Nephron (organoid): ENCODE results near the gene OTOL1.

Source experiments
- H3K27ac Mint-ChIP-seq, 3 experiments: 2 replicates each; pipeline ENCODE4 v1.8.0; 2020; ENCODE audit warnings: mixed read lengths in 3 of 3, mild to moderate bottlenecking in 2 of 3, moderate library complexity in 1 of 3
- H3K27me3 Mint-ChIP-seq: 2 replicates; pipeline ENCODE4 v1.8.0; 2021; ENCODE audit warnings: low read depth, mild to moderate bottlenecking, moderate library complexity, mixed read lengths
- H3K36me3 Mint-ChIP-seq: 2 replicates; pipeline ENCODE4 v1.8.0; 2020; ENCODE audit warnings: low read depth, mixed read lengths
- H3K4me1 Mint-ChIP-seq: 2 replicates; pipeline ENCODE4 v1.8.0; 2020; ENCODE audit warnings: mixed read lengths
- H3K4me3 Mint-ChIP-seq, 3 experiments: 2 replicates each; pipeline ENCODE4 v1.8.0; 2020; ENCODE audit warnings: mild to moderate bottlenecking in 3 of 3, mixed read lengths in 3 of 3, moderate library complexity in 2 of 3
- H3K9me3 Mint-ChIP-seq: 2 replicates; pipeline ENCODE4 v1.8.0; 2020; ENCODE audit warnings: mixed read lengths
- TF ChIP-seq, protein P1 (sequence below), 3 experiments: fragments of 200-600 bp; sonication (generic); IDR thresholded peaks; one replicate each; pipeline ENCODE4 v1.5.0; 2021; ENCODE audit warnings: antibody characterized with exemption in 3 of 3; ENCODE audit not compliant: unreplicated experiment in 3 of 3

The OTOL1 gene

DNA sequence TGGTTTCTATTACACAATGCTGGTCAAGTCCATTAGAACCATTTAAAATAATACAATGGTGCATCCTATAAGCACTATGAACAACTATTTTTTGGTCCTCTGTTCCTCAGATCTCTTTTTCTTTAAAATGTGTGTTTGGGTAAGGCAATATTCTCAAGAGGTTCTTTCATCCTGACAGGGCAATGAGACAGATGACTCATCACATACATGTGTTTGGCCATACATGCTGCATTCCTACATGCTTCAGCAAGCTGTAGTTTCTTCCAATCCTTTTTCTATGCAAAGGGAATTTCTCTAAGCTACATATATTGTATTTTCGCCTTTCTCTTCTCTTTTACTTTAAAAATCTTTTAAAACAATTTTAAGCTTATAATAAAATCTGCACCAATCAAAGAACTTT is 52.7 kb downstream of the OTOL1 start:
- H3K4me3 Mint-ChIP-seq = no peak overlapping the region
- peaks cover 11% of the 10 kb centered on the region for H3K4me1 Mint-ChIP-seq
- H3K36me3 Mint-ChIP-seq = no peaks in the 10 kb centered on the region
- no peak overlapping the region for H3K27ac Mint-ChIP-seq
- TF ChIP-seq, protein P1, sequence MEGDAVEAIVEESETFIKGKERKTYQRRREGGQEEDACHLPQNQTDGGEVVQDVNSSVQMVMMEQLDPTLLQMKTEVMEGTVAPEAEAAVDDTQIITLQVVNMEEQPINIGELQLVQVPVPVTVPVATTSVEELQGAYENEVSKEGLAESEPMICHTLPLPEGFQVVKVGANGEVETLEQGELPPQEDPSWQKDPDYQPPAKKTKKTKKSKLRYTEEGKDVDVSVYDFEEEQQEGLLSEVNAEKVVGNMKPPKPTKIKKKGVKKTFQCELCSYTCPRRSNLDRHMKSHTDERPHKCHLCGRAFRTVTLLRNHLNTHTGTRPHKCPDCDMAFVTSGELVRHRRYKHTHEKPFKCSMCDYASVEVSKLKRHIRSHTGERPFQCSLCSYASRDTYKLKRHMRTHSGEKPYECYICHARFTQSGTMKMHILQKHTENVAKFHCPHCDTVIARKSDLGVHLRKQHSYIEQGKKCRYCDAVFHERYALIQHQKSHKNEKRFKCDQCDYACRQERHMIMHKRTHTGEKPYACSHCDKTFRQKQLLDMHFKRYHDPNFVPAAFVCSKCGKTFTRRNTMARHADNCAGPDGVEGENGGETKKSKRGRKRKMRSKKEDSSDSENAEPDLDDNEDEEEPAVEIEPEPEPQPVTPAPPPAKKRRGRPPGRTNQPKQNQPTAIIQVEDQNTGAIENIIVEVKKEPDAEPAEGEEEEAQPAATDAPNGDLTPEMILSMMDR (IDR thresholded peaks at IDR 0.05; ENCODE audit: unreplicated experiment in 3 of 3) = no peak
- H3K9me3 Mint-ChIP-seq = no peaks in the 10 kb centered on the region
- no peaks in the 10 kb centered on the region for H3K27me3 Mint-ChIP-seq

DNA sequence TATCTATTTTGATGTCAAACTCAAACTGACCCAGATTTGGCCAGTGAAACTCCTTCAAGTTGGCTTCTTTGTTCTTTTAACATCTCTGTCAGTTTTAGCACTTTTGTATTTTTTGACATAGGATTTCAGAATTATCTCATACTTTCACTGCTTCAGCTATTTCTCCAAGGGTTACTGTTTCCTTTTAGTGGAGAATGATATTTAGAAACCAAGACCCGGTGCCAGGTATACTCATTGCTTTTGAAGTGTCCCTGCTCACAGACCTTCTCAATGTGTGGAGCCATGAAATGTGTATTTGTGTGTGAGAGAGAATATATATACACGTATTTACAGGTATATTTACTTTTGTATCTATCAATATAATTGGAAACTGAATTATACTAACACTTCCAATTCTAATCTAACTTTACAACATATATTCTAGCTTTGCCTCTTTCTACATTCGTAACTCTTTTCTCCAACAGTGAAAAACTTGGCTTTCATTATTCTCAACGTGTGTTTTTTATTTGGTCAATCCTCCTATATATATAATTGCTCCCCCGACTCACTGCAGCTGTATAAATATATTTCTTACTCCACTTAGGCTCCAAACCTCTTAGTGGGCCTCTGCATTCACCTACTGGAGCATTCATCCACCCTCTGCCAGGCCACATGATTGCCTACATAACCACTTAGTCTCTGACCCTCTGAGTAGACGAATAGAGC is 54.0 kb downstream of the OTOL1 start:
- Mint-ChIP-seq H3K27ac (no peak overlapping the region), H3K4me3 (no peak overlapping the region), H3K27me3 (no peaks in the 10 kb centered on the region)

DNA sequence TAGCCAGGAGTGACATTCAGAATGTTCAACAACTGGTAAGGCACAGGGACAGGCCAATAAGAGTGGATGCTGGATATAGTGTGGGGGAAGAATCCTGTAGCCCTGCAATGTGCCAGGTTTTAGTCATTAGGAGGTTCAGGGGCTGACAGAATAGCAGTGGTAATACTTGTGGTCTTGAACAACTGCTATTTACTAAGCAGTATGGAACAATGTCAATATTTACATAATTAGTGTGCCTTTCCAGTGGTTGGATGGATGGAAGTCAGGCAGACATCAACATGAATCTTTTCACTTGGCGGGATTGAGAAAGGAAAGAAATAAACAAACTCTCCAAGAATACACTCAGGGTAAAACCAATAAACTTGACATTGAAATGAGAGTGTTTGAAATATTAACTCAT is 55.1 kb downstream of the OTOL1 start:
- Mint-ChIP-seq H3K27me3 (peaks cover 4% of the 10 kb centered on the region), H3K36me3 (no peaks in the 10 kb centered on the region), H3K4me1 (peaks cover 11% of the 10 kb centered on the region), H3K4me3 (no peak overlapping the region), H3K27ac (no peak overlapping the region), H3K9me3 (no peaks in the 10 kb centered on the region)
- TF ChIP-seq, protein P1 (IDR thresholded peaks at IDR 0.05; ENCODE audit: unreplicated experiment in 3 of 3) = no peak

More for the DNA sequence above, 54.0 kb downstream of the OTOL1 start:
- TF ChIP-seq, protein P1 (IDR thresholded peaks at IDR 0.05; ENCODE audit: unreplicated experiment in 3 of 3) = no peak
- peaks cover 11% of the 10 kb centered on the region for H3K4me1 Mint-ChIP-seq
- no peaks in the 10 kb centered on the region for H3K9me3 Mint-ChIP-seq
- no peaks in the 10 kb centered on the region for H3K36me3 Mint-ChIP-seq

DNA sequence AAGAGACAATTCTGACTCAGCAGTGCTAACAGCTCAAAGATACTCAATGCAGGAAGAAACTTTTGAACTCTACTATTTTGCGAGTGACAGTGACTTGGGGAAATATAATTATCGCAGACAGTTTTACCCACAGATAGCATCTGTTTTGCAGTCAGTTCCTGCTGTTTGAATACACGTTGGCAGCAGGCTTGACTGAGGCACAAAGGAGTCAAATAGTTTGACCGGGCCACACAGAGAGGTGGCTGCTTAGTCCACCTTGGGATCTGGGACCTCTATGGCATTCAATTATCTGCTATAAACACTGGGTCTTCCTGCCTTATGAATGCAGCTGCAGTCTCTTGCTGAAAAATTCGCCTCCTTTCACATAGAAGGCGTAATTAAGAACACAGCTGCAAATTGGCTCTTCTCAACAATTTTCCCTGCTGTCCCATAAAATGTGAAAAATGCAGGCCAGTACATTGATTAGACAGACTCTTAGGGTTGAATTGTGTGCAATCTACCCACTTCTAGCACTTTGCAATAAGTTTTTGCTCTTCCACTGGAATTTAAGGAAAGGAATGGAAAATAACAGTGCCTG is 56.5 kb downstream of the OTOL1 start:
- Mint-ChIP-seq H3K9me3 (no peaks in the 10 kb centered on the region), H3K4me3 (no peak overlapping the region), H3K36me3 (no peaks in the 10 kb centered on the region), H3K4me1 (peaks cover 11% of the 10 kb centered on the region), H3K27me3 (peaks cover 4% of the 10 kb centered on the region), H3K27ac (no peak overlapping the region)
- TF ChIP-seq, protein P1 (IDR thresholded peaks at IDR 0.05; ENCODE audit: unreplicated experiment in 3 of 3) = no peak
